Trophoblast cell (in vitro differentiated cells and primary cell): Measurements from ENCODE around the gene GOLGA8A.
"Not testable (repeated sequence)": the region's sequence is repeated elsewhere in the genome, so short reads cannot be mapped to it uniquely, and the experiment has no call there.

ENCODE experiments used
- DNase-seq, 2 donors: peaks; one replicate each; pipeline ENCODE4 v3.0.0-alpha.2; 2016
- H2AFZ ChIP-seq: 2 replicates; pipeline ENCODE4 v1.6.1; 2013; ENCODE audit warnings: low read length, moderate library complexity, mild to moderate bottlenecking; ENCODE audit not compliant: insufficient read depth, poor library complexity
- H2AK5ac ChIP-seq: 2 replicates; pipeline ENCODE4 v1.6.1; 2013; ENCODE audit warnings: mild to moderate bottlenecking, low read length
- H2BK120ac ChIP-seq: 2 replicates; pipeline ENCODE4 v1.6.1; 2013; ENCODE audit warnings: low read length, mild to moderate bottlenecking, moderate library complexity; ENCODE audit not compliant: insufficient read depth, poor library complexity
- H2BK12ac ChIP-seq: 2 replicates; pipeline ENCODE4 v1.6.1; 2013; ENCODE audit warnings: mild to moderate bottlenecking, low read length, moderate library complexity
- H2BK5ac ChIP-seq: 2 replicates; pipeline ENCODE4 v1.6.1; 2013; ENCODE audit warnings: low read length, low read depth, moderate library complexity, mild to moderate bottlenecking; ENCODE audit not compliant: poor library complexity
- H3K14ac ChIP-seq: 2 replicates; pipeline ENCODE4 v1.6.1; 2013; ENCODE audit warnings: mild to moderate bottlenecking, low read length
- H3K18ac ChIP-seq: 2 replicates; pipeline ENCODE4 v1.6.1; 2013; ENCODE audit warnings: mild to moderate bottlenecking, low read length
- H3K23ac ChIP-seq: 2 replicates; pipeline ENCODE4 v1.6.1; 2013; ENCODE audit warnings: low read length
- H3K27ac ChIP-seq: 2 replicates; pipeline ENCODE4 v1.5.1; 2013; ENCODE audit warnings: low read depth, mild to moderate bottlenecking, inconsistent platforms, low read length, moderate library complexity
- H3K27me3 ChIP-seq: 2 replicates; pipeline ENCODE4 v1.6.1; 2013; ENCODE audit warnings: inconsistent platforms, mild to moderate bottlenecking, low read length, moderate library complexity; ENCODE audit not compliant: insufficient read depth
- H3K36me3 ChIP-seq, 2 experiments: 1 replicate in 1 of 2; 2 replicates in 1 of 2; pipeline ENCODE4 v1.6.1; 2013; ENCODE audit warnings: low read length in 2 of 2, mild to moderate bottlenecking in 2 of 2, moderate library complexity in 1 of 2; ENCODE audit not compliant: insufficient read depth in 2 of 2, control insufficient read depth in 1 of 2
- H3K4ac ChIP-seq: 2 replicates; pipeline ENCODE4 v1.6.1; 2013; ENCODE audit warnings: low read depth, mild to moderate bottlenecking, low read length, moderate library complexity
- H3K4me1 ChIP-seq, 2 experiments: 1 replicate in 1 of 2; 2 replicates in 1 of 2; pipeline ENCODE4 v1.6.1; 2013; ENCODE audit warnings: low read length in 2 of 2, mild to moderate bottlenecking in 2 of 2, moderate library complexity in 1 of 2; ENCODE audit not compliant: insufficient read depth in 2 of 2, control insufficient read depth in 1 of 2
- H3K4me2 ChIP-seq: 2 replicates; pipeline ENCODE4 v1.6.1; 2013; ENCODE audit warnings: inconsistent platforms, mild to moderate bottlenecking, low read length, moderate library complexity
- H3K4me3 ChIP-seq: 2 replicates; pipeline ENCODE4 v1.5.1; 2013; ENCODE audit warnings: mild to moderate bottlenecking, low read depth, low read length, inconsistent platforms
- H3K79me1 ChIP-seq: one replicate; pipeline ENCODE4 v1.6.1; 2013; ENCODE audit warnings: low read length
- H3K79me2 ChIP-seq: 2 replicates; pipeline ENCODE4 v1.6.1; 2013; ENCODE audit warnings: low read length, mild to moderate bottlenecking; ENCODE audit not compliant: control insufficient read depth, insufficient read depth, poor library complexity
- H3K9ac ChIP-seq: 2 replicates; pipeline ENCODE4 v1.6.1; 2013; ENCODE audit warnings: mild to moderate bottlenecking, low read length
- H3K9me3 ChIP-seq: 2 replicates; pipeline ENCODE4 v1.6.1; 2013; ENCODE audit warnings: low read depth, mild to moderate bottlenecking, control low read depth, inconsistent platforms, low read length; ENCODE audit not compliant: insufficient read depth
- H4K12ac ChIP-seq: 2 replicates; pipeline ENCODE4 v1.6.1; 2013; ENCODE audit warnings: low read depth, mild to moderate bottlenecking, low read length, moderate library complexity
- H4K8ac ChIP-seq: 2 replicates; pipeline ENCODE4 v1.6.1; 2013; ENCODE audit warnings: low read depth, mild to moderate bottlenecking, low read length, moderate library complexity
- H4K91ac ChIP-seq: one replicate; pipeline ENCODE4 v1.6.1; 2013; ENCODE audit warnings: low read depth, mild to moderate bottlenecking, low read length, moderate library complexity
- WGBS: extraction: QIAGEN DNeasy Blood & Tissue Kit; methylation state at CpG from one replicate; pipeline ENCODE4 v1.1.7; 2013; ENCODE audit warnings: missing lambda C conversion rate; ENCODE audit not compliant: insufficient read length, insufficient coverage; ENCODE audit errors: extremely low coverage; 5-methylcytosine and 5-hydroxymethylcytosine counted together

The GOLGA8A gene

GRCh38 chr15:34403160-34403598 lies 34.4 kb downstream of the GOLGA8A start:
- H3K18ac ChIP-seq, H3K4ac ChIP-seq, H4K8ac ChIP-seq, H3K79me2 ChIP-seq, H3K14ac ChIP-seq, H2BK12ac ChIP-seq, DNase-seq, H2AFZ ChIP-seq, H3K27ac ChIP-seq, H3K9ac ChIP-seq, H3K36me3 ChIP-seq, H3K4me1 ChIP-seq, H3K4me2 ChIP-seq, H3K79me1 ChIP-seq, H4K91ac ChIP-seq, H4K12ac ChIP-seq, H3K27me3 ChIP-seq, H2AK5ac ChIP-seq, H3K23ac ChIP-seq, H2BK120ac ChIP-seq, H2BK5ac ChIP-seq, H3K9me3 ChIP-seq, H3K4me3 ChIP-seq: not testable (repeated sequence)
- no CpG with 5 or more reads among the region's 4 CpGs for whole genome bisulfite sequencing

GRCh38 chr15:34397637-34398259 lies 39.9 kb downstream of the GOLGA8A start:
- no CpG with 5 or more reads among the region's 6 CpGs for WGBS
- DNase-seq, H3K23ac ChIP-seq, H3K27me3 ChIP-seq, H3K79me1 ChIP-seq, H3K4me2 ChIP-seq, H3K27ac ChIP-seq, H3K4ac ChIP-seq, H3K79me2 ChIP-seq, H2BK12ac ChIP-seq, H3K36me3 ChIP-seq, H2AFZ ChIP-seq, H4K8ac ChIP-seq, H3K14ac ChIP-seq, H3K18ac ChIP-seq, H2AK5ac ChIP-seq, H3K9me3 ChIP-seq, H3K4me3 ChIP-seq, H3K4me1 ChIP-seq, H2BK120ac ChIP-seq, H2BK5ac ChIP-seq, H4K91ac ChIP-seq, H4K12ac ChIP-seq, H3K9ac ChIP-seq: not testable (repeated sequence)

GRCh38 chr15:34392981-34393380 lies 44.6 kb downstream of the GOLGA8A start:
- not testable (repeated sequence) for H3K9ac ChIP-seq, H2BK120ac ChIP-seq, H3K27ac ChIP-seq, H3K4me3 ChIP-seq, H3K79me1 ChIP-seq, H2BK5ac ChIP-seq, H3K4me1 ChIP-seq, H3K23ac ChIP-seq, H3K18ac ChIP-seq, H2BK12ac ChIP-seq, H3K9me3 ChIP-seq, H4K91ac ChIP-seq, H4K12ac ChIP-seq, DNase-seq, H3K36me3 ChIP-seq, H3K27me3 ChIP-seq, H3K79me2 ChIP-seq, H3K4me2 ChIP-seq, H2AFZ ChIP-seq, H2AK5ac ChIP-seq, H3K14ac ChIP-seq, H3K4ac ChIP-seq, H4K8ac ChIP-seq
- WGBS, result no CpG with 5 or more reads among the region's 2 CpGs

GRCh38 chr15:34389594-34390086 lies 48.0 kb downstream of the GOLGA8A start:
- H4K12ac ChIP-seq, result not testable (repeated sequence)

More at GRCh38 chr15:34389594-34390086, 48.0 kb downstream of the GOLGA8A start:
- H3K36me3 ChIP-seq, H3K27me3 ChIP-seq, H2BK120ac ChIP-seq, H3K4me2 ChIP-seq, H3K27ac ChIP-seq, H2AFZ ChIP-seq, H3K79me1 ChIP-seq, H3K9ac ChIP-seq, H3K23ac ChIP-seq, H2AK5ac ChIP-seq, H4K91ac ChIP-seq, H3K18ac ChIP-seq, H3K9me3 ChIP-seq, H2BK12ac ChIP-seq, H2BK5ac ChIP-seq, DNase-seq, H3K4me1 ChIP-seq, H3K79me2 ChIP-seq, H4K8ac ChIP-seq, H3K4me3 ChIP-seq, H3K14ac ChIP-seq, H3K4ac ChIP-seq: not testable (repeated sequence)
- WGBS, result no CpG with 5 or more reads among the region's 16 CpGs
